Measurements from ENCODE around the gene SEC24D.

The SEC24D gene

GRCh38 chr4:118814891-118815290 lies 21.0 kb downstream of the SEC24D start:
- H3K9ac ChIP-seq (ENCODE audit: low read length in 5 of 5) = no peak overlapping the region
- peaks cover 16 to 60% (median 42%) of the 10 kb centered on the region in 5 donors for H3K36me3 ChIP-seq (ENCODE audit: control insufficient read depth in 5 of 5, insufficient read depth in 5 of 5, low read length in 5 of 5)
- no peak overlapping the region for H3K27ac ChIP-seq (ENCODE audit: low read depth, low read length)
- peaks cover 0 to 6% (median 0%) of the 10 kb centered on the region in 5 donors for H3K4me1 ChIP-seq (ENCODE audit: control insufficient read depth in 5 of 5, insufficient read depth in 5 of 5, low read length in 5 of 5)
- no peaks in the 10 kb centered on the region for H3K9me3 ChIP-seq (ENCODE audit: control insufficient read depth in 5 of 5, low read length in 5 of 5)
- no peak overlapping the region for H3K4me3 ChIP-seq (ENCODE audit: low read depth in 1 of 5, low read length in 5 of 5)
- H3K27me3 ChIP-seq (ENCODE audit: control insufficient read depth in 5 of 5, insufficient read depth in 4 of 5, low read length in 5 of 5) = no peaks in the 10 kb centered on the region

GRCh38 chr4:118814058-118814457 lies 21.9 kb downstream of the SEC24D start:
- Histone ChIP-seq H3K27me3 (ENCODE audit: control insufficient read depth in 5 of 5, insufficient read depth in 4 of 5, low read length in 5 of 5) (no peaks in the 10 kb centered on the region), H3K36me3 (ENCODE audit: control insufficient read depth in 5 of 5, insufficient read depth in 5 of 5, low read length in 5 of 5) (peaks cover 21 to 68% (median 51%) of the 10 kb centered on the region in 5 donors), H3K4me1 (ENCODE audit: control insufficient read depth in 5 of 5, insufficient read depth in 5 of 5, low read length in 5 of 5) (peaks cover 0 to 6% (median 0%) of the 10 kb centered on the region in 5 donors), H3K9ac (ENCODE audit: low read length in 5 of 5) (no peak overlapping the region), H3K9me3 (ENCODE audit: control insufficient read depth in 5 of 5, low read length in 5 of 5) (no peaks in the 10 kb centered on the region), H3K4me3 (ENCODE audit: low read depth in 1 of 5, low read length in 5 of 5) (no peak overlapping the region), H3K27ac (ENCODE audit: low read depth, low read length) (no peak overlapping the region)

GRCh38 chr4:118813561-118813960 lies 22.4 kb downstream of the SEC24D start:
- H3K4me1 ChIP-seq (ENCODE audit: control insufficient read depth in 5 of 5, insufficient read depth in 5 of 5, low read length in 5 of 5) = peaks cover 0 to 6% (median 0%) of the 10 kb centered on the region in 5 donors
- no peaks in the 10 kb centered on the region for H3K9me3 ChIP-seq (ENCODE audit: control insufficient read depth in 5 of 5, low read length in 5 of 5)
- no peaks in the 10 kb centered on the region for H3K27me3 ChIP-seq (ENCODE audit: control insufficient read depth in 5 of 5, insufficient read depth in 4 of 5, low read length in 5 of 5)
- H3K4me3 ChIP-seq (ENCODE audit: low read depth in 1 of 5, low read length in 5 of 5) = no peak overlapping the region
- H3K9ac ChIP-seq (ENCODE audit: low read length in 5 of 5) = no peak overlapping the region
- H3K27ac ChIP-seq (ENCODE audit: low read depth, low read length) = no peak overlapping the region
- peaks cover 21 to 71% (median 52%) of the 10 kb centered on the region in 5 donors for H3K36me3 ChIP-seq (ENCODE audit: control insufficient read depth in 5 of 5, insufficient read depth in 5 of 5, low read length in 5 of 5)

- Histone ChIP-seq H3K27ac (ENCODE audit: low read depth, low read length) (peak overlapping the region; percentile 22), H3K27me3 (ENCODE audit: control insufficient read depth in 5 of 5, insufficient read depth in 4 of 5, low read length in 5 of 5) (no peaks in the 10 kb centered on the region), H3K36me3 (ENCODE audit: control insufficient read depth in 5 of 5, insufficient read depth in 5 of 5, low read length in 5 of 5) (peaks cover 19 to 85% (median 54%) of the 10 kb centered on the region in 5 donors)
Observed at GRCh38 chr4:118811832-118812231, 24.1 kb downstream of the SEC24D start.

GRCh38 chr4:118810991-118811764 lies 24.7 kb downstream of the SEC24D start:
- H3K9me3 ChIP-seq (ENCODE audit: control insufficient read depth in 5 of 5, low read length in 5 of 5) = no peaks in the 10 kb centered on the region
- H3K4me3 ChIP-seq (ENCODE audit: low read depth in 1 of 5, low read length in 5 of 5) = no peak overlapping the region
- H3K36me3 ChIP-seq (ENCODE audit: control insufficient read depth in 5 of 5, insufficient read depth in 5 of 5, low read length in 5 of 5) = peaks cover 16 to 91% (median 58%) of the 10 kb centered on the region in 5 donors
- H3K27me3 ChIP-seq (ENCODE audit: control insufficient read depth in 5 of 5, insufficient read depth in 4 of 5, low read length in 5 of 5) = no peaks in the 10 kb centered on the region
- H3K27ac ChIP-seq (ENCODE audit: low read depth, low read length) = peak overlapping the region; percentile 22
- peak overlapping the region in 1 of 5 donors; percentile 40 for H3K9ac ChIP-seq (ENCODE audit: low read length in 5 of 5)
- H3K4me1 ChIP-seq (ENCODE audit: control insufficient read depth in 5 of 5, insufficient read depth in 5 of 5, low read length in 5 of 5) = peaks cover 0 to 6% (median 0%) of the 10 kb centered on the region in 5 donors

More at GRCh38 chr4:118811832-118812231, 24.1 kb downstream of the SEC24D start:
- Histone ChIP-seq H3K9me3 (ENCODE audit: control insufficient read depth in 5 of 5, low read length in 5 of 5) (no peaks in the 10 kb centered on the region), H3K4me1 (ENCODE audit: control insufficient read depth in 5 of 5, insufficient read depth in 5 of 5, low read length in 5 of 5) (peaks cover 0 to 6% (median 0%) of the 10 kb centered on the region in 5 donors), H3K9ac (ENCODE audit: low read length in 5 of 5) (no peak overlapping the region), H3K4me3 (ENCODE audit: low read depth in 1 of 5, low read length in 5 of 5) (no peak overlapping the region)

GRCh38 chr4:118807659-118808058 lies 28.3 kb downstream of the SEC24D start:
- H3K36me3 ChIP-seq (ENCODE audit: control insufficient read depth in 5 of 5, insufficient read depth in 5 of 5, low read length in 5 of 5) = peaks cover 29 to 90% (median 50%) of the 10 kb centered on the region in 5 donors
- no peaks in the 10 kb centered on the region for H3K27me3 ChIP-seq (ENCODE audit: control insufficient read depth in 5 of 5, insufficient read depth in 4 of 5, low read length in 5 of 5)
- H3K9me3 ChIP-seq (ENCODE audit: control insufficient read depth in 5 of 5, low read length in 5 of 5) = no peaks in the 10 kb centered on the region
- H3K4me3 ChIP-seq (ENCODE audit: low read depth in 1 of 5, low read length in 5 of 5) = no peak overlapping the region
- peaks cover 0 to 6% (median 0%) of the 10 kb centered on the region in 5 donors for H3K4me1 ChIP-seq (ENCODE audit: control insufficient read depth in 5 of 5, insufficient read depth in 5 of 5, low read length in 5 of 5)
- no peak overlapping the region for H3K9ac ChIP-seq (ENCODE audit: low read length in 5 of 5)
- no peak overlapping the region for H3K27ac ChIP-seq (ENCODE audit: low read depth, low read length)

GRCh38 chr4:118803253-118803652 lies 32.7 kb downstream of the SEC24D start:
- no peak overlapping the region for H3K4me3 ChIP-seq (ENCODE audit: low read depth in 1 of 5, low read length in 5 of 5)
- H3K9me3 ChIP-seq (ENCODE audit: control insufficient read depth in 5 of 5, low read length in 5 of 5) = no peaks in the 10 kb centered on the region
- peaks cover 35 to 83% (median 47%) of the 10 kb centered on the region in 5 donors for H3K36me3 ChIP-seq (ENCODE audit: control insufficient read depth in 5 of 5, insufficient read depth in 5 of 5, low read length in 5 of 5)
- H3K9ac ChIP-seq (ENCODE audit: low read length in 5 of 5) = no peak overlapping the region
- H3K27ac ChIP-seq (ENCODE audit: low read depth, low read length) = no peak overlapping the region
- H3K4me1 ChIP-seq (ENCODE audit: control insufficient read depth in 5 of 5, insufficient read depth in 5 of 5, low read length in 5 of 5) = no peaks in the 10 kb centered on the region
- no peaks in the 10 kb centered on the region for H3K27me3 ChIP-seq (ENCODE audit: control insufficient read depth in 5 of 5, insufficient read depth in 4 of 5, low read length in 5 of 5)

- Histone ChIP-seq H3K9ac (ENCODE audit: low read length in 5 of 5) (no peak overlapping the region), H3K9me3 (ENCODE audit: control insufficient read depth in 5 of 5, low read length in 5 of 5) (no peaks in the 10 kb centered on the region), H3K4me1 (ENCODE audit: control insufficient read depth in 5 of 5, insufficient read depth in 5 of 5, low read length in 5 of 5) (no peaks in the 10 kb centered on the region), H3K4me3 (ENCODE audit: low read depth in 1 of 5, low read length in 5 of 5) (no peak overlapping the region), H3K27me3 (ENCODE audit: control insufficient read depth in 5 of 5, insufficient read depth in 4 of 5, low read length in 5 of 5) (no peaks in the 10 kb centered on the region), H3K27ac (ENCODE audit: low read depth, low read length) (no peak overlapping the region), H3K36me3 (ENCODE audit: control insufficient read depth in 5 of 5, insufficient read depth in 5 of 5, low read length in 5 of 5) (peaks cover 41 to 77% (median 53%) of the 10 kb centered on the region in 5 donors)
Observed at GRCh38 chr4:118801895-118802575, 33.9 kb downstream of the SEC24D start.

GRCh38 chr4:118799231-118799942 lies 36.5 kb downstream of the SEC24D start:
- Histone ChIP-seq H3K36me3 (ENCODE audit: control insufficient read depth in 5 of 5, insufficient read depth in 5 of 5, low read length in 5 of 5) (peaks cover 42 to 73% (median 52%) of the 10 kb centered on the region in 5 donors), H3K27ac (ENCODE audit: low read depth, low read length) (no peak overlapping the region), H3K9ac (ENCODE audit: low read length in 5 of 5) (no peak overlapping the region), H3K27me3 (ENCODE audit: control insufficient read depth in 5 of 5, insufficient read depth in 4 of 5, low read length in 5 of 5) (no peaks in the 10 kb centered on the region), H3K4me1 (ENCODE audit: control insufficient read depth in 5 of 5, insufficient read depth in 5 of 5, low read length in 5 of 5) (no peaks in the 10 kb centered on the region), H3K9me3 (ENCODE audit: control insufficient read depth in 5 of 5, low read length in 5 of 5) (no peaks in the 10 kb centered on the region), H3K4me3 (ENCODE audit: low read depth in 1 of 5, low read length in 5 of 5) (no peak overlapping the region)
